Measurements from ENCODE around the gene KATNAL2.
"Not testable (repeated sequence)": the region's sequence is repeated elsewhere in the genome, so short reads cannot be mapped to it uniquely, and the experiment has no call there.

KATNAL2 gene

DNA sequence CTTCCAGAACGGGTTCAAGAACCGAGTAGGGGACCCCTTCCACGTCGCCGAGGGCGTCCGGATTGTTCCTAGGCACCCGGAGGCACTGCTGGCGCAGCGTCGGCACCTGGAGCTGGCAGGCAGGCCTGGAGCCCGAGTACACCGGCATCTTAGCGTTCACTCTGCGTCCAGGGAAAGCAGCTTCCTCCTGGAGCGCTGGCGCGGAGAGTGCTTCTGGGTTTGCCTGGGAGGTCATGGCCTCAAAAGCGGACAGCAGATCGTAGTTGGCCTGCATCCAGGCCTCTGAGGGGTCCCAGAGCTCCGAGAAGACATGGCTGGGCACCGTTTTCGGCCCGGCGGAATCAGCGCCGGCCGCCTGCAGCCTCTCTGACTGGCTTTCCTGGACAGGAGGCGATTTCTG lies 111.3 kb downstream of the KATNAL2 start:
- H3K4me1 ChIP-seq (ENCODE audit: control insufficient read depth, insufficient read depth, low read length); H3K27me3 ChIP-seq (ENCODE audit: control insufficient read depth, insufficient read depth, low read length); H3K4me3 ChIP-seq (ENCODE audit: low read length); H3K9ac ChIP-seq (ENCODE audit: low read length); H3K27ac ChIP-seq (ENCODE audit: low read depth, low read length); H3K36me3 ChIP-seq (ENCODE audit: control insufficient read depth, insufficient read depth, low read length): not testable (repeated sequence)

DNA sequence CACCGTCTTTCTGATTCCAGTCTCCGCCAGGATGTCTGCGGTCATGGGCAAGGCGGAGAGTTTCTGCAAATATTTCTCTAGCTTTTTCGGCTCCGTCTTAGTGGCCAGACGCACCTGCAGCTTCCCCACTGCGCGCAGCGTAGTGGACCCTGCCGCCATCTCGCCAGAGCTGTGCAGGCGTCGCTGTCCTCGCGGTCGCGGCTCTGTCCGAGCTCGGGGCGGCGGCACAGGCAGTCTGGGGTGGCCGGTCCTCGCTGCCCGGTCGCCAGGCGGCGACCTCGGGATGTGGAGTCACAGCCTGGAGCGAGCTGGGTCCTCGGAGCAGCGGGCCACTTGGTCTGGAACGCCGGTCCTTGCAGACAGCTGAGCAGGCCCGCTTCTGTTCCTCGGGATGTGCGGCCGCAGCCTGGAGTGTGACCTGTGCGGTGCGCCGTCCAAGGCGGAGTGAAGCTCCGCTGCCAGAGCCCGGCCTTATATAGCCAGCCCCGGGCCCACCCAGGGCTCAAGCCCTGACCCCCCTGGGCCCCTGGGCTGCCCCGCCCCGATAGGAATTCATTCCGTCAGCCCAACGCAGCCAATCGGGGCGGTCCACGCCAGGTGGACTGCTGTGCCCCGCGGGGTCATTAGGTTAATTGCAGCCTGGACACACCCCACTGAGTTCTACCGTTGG lies 112.4 kb downstream of the KATNAL2 start:
- H3K4me1 ChIP-seq (ENCODE audit: control insufficient read depth, insufficient read depth, low read length); H3K4me3 ChIP-seq (ENCODE audit: low read length); H3K27ac ChIP-seq (ENCODE audit: low read depth, low read length); H3K36me3 ChIP-seq (ENCODE audit: control insufficient read depth, insufficient read depth, low read length); H3K9ac ChIP-seq (ENCODE audit: low read length); H3K27me3 ChIP-seq (ENCODE audit: control insufficient read depth, insufficient read depth, low read length): not testable (repeated sequence)

DNA sequence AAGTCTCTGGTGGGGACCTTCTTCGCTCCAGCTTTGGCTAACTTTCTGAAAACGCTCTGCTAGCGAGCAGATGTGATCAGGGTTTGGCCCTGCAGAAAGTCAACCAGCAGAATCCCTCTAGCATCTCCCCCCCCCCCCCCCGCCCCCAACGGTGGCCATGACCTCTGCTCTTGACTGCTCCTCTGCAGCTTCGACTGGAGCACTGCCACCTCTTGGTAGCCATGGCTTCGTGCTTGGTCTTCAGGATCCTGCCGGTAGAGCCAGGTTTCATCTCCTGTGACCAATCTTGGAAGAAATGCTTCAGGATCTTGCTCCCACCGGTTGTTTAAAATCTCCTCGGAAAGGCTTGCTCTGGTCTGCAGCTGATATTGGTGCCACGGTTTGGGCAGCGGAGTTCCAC lies 113.5 kb downstream of the KATNAL2 start:
- H3K27me3 ChIP-seq (ENCODE audit: control insufficient read depth, insufficient read depth, low read length); H3K27ac ChIP-seq (ENCODE audit: low read depth, low read length); H3K4me3 ChIP-seq (ENCODE audit: low read length); H3K36me3 ChIP-seq (ENCODE audit: control insufficient read depth, insufficient read depth, low read length); H3K4me1 ChIP-seq (ENCODE audit: control insufficient read depth, insufficient read depth, low read length); H3K9ac ChIP-seq (ENCODE audit: low read length): not testable (repeated sequence)

DNA sequence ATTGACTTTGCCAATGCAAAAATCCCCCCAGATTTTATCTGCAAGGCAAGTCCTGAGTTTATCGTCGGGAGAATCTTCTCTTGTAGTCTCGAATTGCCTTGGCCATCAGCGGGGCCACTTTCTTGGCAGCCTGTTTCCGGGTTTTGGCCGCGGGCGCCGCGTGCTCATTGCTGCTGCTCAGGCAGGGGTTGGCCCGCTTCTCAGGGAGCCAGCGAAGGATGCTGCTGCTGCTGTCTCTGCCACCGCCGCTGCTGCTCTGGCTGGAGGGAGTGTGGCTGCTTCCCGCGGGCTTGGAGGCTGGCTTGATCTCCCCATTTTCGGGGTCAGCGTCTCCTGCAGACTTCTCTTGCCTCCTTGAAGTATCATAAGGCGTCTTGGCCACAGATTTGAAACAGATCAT lies 115.5 kb downstream of the KATNAL2 start:
- Histone ChIP-seq H3K27ac (ENCODE audit: low read depth, low read length) (no peak overlapping the region), H3K36me3 (ENCODE audit: control insufficient read depth, insufficient read depth, low read length) (no peaks in the 10 kb centered on the region), H3K4me1 (ENCODE audit: control insufficient read depth, insufficient read depth, low read length) (no peaks in the 10 kb centered on the region), H3K4me3 (ENCODE audit: low read length) (no peak overlapping the region), H3K9ac (ENCODE audit: low read length) (no peak overlapping the region), H3K27me3 (ENCODE audit: control insufficient read depth, insufficient read depth, low read length) (no peaks in the 10 kb centered on the region)

DNA sequence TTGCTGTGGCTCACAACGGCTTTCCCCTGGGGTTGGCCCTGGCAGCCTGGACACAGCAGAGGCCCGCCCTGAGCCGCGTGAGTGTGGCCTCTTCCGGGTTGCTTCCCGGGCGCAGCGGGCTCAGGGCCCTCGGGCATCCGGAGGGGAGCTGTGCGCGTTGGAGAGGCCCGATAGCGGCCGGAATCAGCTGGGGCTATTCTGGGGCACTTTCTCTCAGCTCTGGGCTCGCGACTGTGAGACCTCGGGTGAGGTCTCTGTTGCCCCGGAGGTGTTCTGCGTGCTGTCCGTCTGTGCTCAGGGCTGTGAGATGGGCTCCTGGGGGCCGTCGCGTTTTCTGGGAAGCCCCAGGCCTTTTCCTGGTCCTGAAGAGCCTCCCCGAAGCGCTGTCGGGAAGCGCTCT lies 117.2 kb downstream of the KATNAL2 start:
- not testable (repeated sequence) for H3K4me3 ChIP-seq (ENCODE audit: low read length); H3K9ac ChIP-seq (ENCODE audit: low read length); H3K27ac ChIP-seq (ENCODE audit: low read depth, low read length); H3K27me3 ChIP-seq (ENCODE audit: control insufficient read depth, insufficient read depth, low read length); H3K4me1 ChIP-seq (ENCODE audit: control insufficient read depth, insufficient read depth, low read length); H3K36me3 ChIP-seq (ENCODE audit: control insufficient read depth, insufficient read depth, low read length)

DNA sequence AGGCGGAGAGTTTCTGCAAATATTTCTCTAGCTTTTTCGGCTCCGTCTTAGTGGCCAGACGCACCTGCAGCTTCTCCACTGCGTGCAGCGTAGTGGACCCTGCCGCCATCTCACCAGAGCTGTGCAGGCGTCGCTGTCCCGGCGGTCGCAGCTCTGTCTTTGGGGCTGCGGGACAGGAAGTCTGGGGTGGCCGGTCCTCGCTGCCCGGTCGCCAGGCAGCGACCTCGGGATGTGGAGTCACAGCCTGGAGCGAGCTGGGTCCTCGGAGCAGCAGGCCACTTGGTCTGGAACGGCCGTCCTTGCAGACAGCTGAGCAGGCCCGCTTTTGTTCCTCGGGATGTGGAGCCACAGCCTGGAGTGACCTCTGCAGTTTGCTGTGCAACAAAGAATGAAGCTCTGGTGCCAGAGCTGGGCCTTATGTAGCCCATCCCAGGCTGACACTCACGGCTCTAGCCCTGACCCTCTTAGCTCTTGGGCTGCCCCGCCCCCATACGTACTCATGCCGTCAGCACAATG lies 117.8 kb downstream of the KATNAL2 start, which contains the start of gene ELOA2:
Gene ELOA2 (minus strand): TSS at position 466 of the 516 bp plus-strand sequence. CDS start 357 bp downstream, at position 109.
- Histone ChIP-seq H3K4me3 (ENCODE audit: low read length) (no peak within 1 kb of the TSS), H3K9ac (ENCODE audit: low read length) (no peak within 1 kb of the TSS), H3K4me1 (ENCODE audit: control insufficient read depth, insufficient read depth, low read length) (no peaks in the 10 kb centered on the region), H3K36me3 (ENCODE audit: control insufficient read depth, insufficient read depth, low read length) (no peaks in the 10 kb centered on the region), H3K27me3 (ENCODE audit: control insufficient read depth, insufficient read depth, low read length) (no peaks in the 10 kb centered on the region), H3K27ac (ENCODE audit: low read depth, low read length) (no peak within 1 kb of the TSS)

DNA sequence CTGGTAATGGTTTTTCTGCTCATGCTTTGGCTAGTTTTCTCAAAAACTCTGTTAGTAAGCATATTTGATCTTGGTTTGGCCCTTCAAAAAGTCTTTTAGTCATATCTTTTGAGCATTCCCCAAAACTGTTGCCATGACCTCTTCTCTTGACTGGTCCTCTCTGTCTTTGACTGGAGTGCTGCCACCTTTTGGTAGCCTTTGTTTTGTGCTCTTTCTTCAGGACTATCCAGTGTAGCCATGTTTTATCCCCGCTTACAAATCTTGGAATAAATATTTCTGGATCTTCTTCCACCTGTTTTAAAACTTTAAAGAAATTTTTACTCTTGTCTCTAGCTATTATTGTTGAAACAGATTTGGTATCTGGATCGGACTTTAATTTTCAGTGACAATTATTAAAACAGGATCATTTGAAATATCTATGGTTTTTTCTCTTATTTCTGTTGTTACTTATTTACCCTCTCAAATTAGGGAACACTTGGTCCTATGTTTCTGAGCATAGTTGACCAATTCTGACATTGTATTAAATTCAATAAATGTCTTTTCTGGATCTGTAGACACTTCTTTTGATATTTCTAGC lies 119.0 kb downstream of the KATNAL2 start:
- H3K9ac ChIP-seq (ENCODE audit: low read length), result no peak overlapping the region
- H3K27ac ChIP-seq (ENCODE audit: low read depth, low read length), result no peak overlapping the region
- no peaks in the 10 kb centered on the region for H3K27me3 ChIP-seq (ENCODE audit: control insufficient read depth, insufficient read depth, low read length)
- no peak overlapping the region for H3K4me3 ChIP-seq (ENCODE audit: low read length)
- no peaks in the 10 kb centered on the region for H3K36me3 ChIP-seq (ENCODE audit: control insufficient read depth, insufficient read depth, low read length)
- no peaks in the 10 kb centered on the region for H3K4me1 ChIP-seq (ENCODE audit: control insufficient read depth, insufficient read depth, low read length)

DNA sequence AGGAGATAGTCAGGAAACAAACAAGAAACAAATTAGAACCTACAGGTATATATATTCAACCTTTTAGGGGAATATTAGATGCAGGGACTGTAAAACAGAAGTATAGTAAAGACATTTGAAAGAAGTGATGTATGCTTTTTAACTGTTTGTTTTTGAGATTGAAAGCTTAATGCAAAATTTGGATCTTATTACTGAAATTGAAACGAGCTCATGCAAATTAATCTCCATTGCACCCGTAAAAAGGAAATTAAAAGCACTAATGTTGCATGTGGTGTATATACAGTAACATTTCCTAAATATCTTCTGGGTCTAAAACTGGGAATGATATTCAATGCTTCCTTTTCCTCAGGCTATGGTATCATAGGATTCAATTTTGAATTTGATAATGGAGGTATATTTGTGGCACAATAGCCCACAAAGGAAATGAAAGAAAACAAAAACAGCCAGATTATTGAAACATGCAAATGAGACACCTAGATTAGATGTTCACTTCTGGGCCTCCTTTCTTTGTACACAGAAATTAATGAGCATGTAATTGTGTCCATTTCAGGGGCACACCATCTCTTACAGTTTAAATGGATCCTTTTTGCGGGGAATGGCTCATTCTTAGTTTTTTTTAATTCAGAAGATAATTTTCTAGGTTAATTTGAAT lies 119.7 kb downstream of the KATNAL2 start:
- Histone ChIP-seq H3K27ac (ENCODE audit: low read depth, low read length) (no peak overlapping the region), H3K4me3 (ENCODE audit: low read length) (no peak overlapping the region), H3K4me1 (ENCODE audit: control insufficient read depth, insufficient read depth, low read length) (no peaks in the 10 kb centered on the region), H3K36me3 (ENCODE audit: control insufficient read depth, insufficient read depth, low read length) (no peaks in the 10 kb centered on the region), H3K9ac (ENCODE audit: low read length) (no peak overlapping the region), H3K27me3 (ENCODE audit: control insufficient read depth, insufficient read depth, low read length) (no peaks in the 10 kb centered on the region)

DNA sequence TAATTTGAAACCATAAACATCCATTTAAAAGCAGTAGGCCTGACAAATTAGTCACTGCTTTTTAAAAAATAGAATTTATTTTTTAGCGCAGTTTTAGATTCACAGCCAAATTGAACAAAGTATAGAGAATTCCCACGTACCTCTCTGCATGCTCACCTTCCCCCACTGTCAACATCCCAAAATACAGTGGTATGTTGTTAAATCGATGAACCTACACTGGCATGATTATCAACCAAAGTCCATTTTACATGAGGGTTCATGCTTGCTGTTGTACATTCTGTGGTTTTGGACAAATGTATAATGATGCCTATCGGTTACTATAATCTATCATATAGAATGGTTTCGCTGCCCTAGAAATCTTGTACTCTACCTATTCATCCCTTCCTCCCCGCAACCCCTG lies 123.6 kb downstream of the KATNAL2 start:
- no peak overlapping the region for H3K4me3 ChIP-seq (ENCODE audit: low read length)
- no peaks in the 10 kb centered on the region for H3K36me3 ChIP-seq (ENCODE audit: control insufficient read depth, insufficient read depth, low read length)
- H3K27ac ChIP-seq (ENCODE audit: low read depth, low read length), result no peak overlapping the region
- no peak overlapping the region for H3K9ac ChIP-seq (ENCODE audit: low read length)
- no peaks in the 10 kb centered on the region for H3K4me1 ChIP-seq (ENCODE audit: control insufficient read depth, insufficient read depth, low read length)
- H3K27me3 ChIP-seq (ENCODE audit: control insufficient read depth, insufficient read depth, low read length), result no peaks in the 10 kb centered on the region

DNA sequence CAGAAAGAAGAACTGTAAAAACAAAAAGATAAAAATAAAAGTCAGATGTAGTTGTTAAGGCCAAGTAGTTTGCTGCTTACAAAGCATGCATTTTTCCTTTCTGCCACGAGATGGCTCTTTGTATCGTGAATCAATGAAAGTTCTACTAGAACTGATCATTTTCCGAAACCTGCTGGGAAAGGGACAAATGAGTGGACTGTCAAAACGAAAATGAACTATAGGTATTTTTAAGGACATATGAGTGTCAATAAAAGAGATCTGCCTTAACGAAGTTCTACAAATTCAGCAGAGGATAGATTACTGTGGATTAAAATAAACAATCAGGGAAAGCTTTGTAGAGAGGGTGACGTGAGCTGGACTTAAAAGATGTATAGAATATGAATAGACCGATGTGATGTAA lies 133.1 kb downstream of the KATNAL2 start:
- Histone ChIP-seq H3K4me1 (ENCODE audit: control insufficient read depth, insufficient read depth, low read length) (no peaks in the 10 kb centered on the region), H3K36me3 (ENCODE audit: control insufficient read depth, insufficient read depth, low read length) (no peaks in the 10 kb centered on the region), H3K27ac (ENCODE audit: low read depth, low read length) (no peak overlapping the region), H3K27me3 (ENCODE audit: control insufficient read depth, insufficient read depth, low read length) (no peaks in the 10 kb centered on the region), H3K4me3 (ENCODE audit: low read length) (no peak overlapping the region), H3K9ac (ENCODE audit: low read length) (no peak overlapping the region)

DNA sequence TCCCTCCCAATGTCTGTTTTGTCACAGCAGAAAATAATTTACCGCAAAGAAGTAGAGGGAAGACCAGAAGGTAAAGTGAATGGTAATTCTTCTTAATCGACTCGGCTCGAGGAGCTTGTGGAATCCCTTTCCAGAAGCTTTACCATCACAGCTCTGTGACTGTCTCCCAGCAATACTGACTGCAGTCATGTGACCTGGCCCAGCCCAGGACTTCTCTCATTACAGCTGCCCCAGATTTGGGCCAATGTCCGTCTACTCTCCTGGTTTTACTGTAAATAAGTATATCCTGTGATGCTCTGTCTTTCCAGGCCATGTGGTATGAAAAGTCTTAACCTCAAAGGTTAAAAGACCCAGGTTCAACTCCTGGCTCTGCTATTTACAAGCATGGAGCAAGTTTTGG lies 137.0 kb downstream of the KATNAL2 start:
- Histone ChIP-seq H3K4me1 (ENCODE audit: control insufficient read depth, insufficient read depth, low read length) (no peaks in the 10 kb centered on the region), H3K27ac (ENCODE audit: low read depth, low read length) (no peak overlapping the region), H3K27me3 (ENCODE audit: control insufficient read depth, insufficient read depth, low read length) (no peaks in the 10 kb centered on the region), H3K36me3 (ENCODE audit: control insufficient read depth, insufficient read depth, low read length) (no peaks in the 10 kb centered on the region), H3K9ac (ENCODE audit: low read length) (no peak overlapping the region), H3K4me3 (ENCODE audit: low read length) (no peak overlapping the region)

DNA sequence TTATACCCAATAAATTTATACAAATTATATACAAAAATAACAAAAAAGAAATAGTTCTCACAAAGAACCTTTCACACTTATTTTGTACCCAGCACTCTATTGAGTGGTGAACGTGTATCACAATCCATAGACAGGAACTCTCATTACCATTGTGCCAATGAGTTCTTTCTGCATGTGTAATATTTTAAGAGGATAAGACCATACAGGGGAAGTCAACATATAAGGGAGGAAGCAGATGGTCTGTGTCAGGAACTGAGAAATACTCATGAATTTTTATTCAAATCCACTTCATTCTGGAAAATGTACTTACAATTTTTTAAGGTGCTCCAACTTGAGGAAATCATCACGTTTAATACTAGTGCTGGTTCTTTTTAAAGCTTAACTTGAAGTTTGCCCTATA lies 145.1 kb downstream of the KATNAL2 start:
- Histone ChIP-seq H3K4me1 (ENCODE audit: control insufficient read depth, insufficient read depth, low read length) (no peaks in the 10 kb centered on the region), H3K27ac (ENCODE audit: low read depth, low read length) (no peak overlapping the region), H3K36me3 (ENCODE audit: control insufficient read depth, insufficient read depth, low read length) (no peaks in the 10 kb centered on the region), H3K27me3 (ENCODE audit: control insufficient read depth, insufficient read depth, low read length) (no peaks in the 10 kb centered on the region), H3K4me3 (ENCODE audit: low read length) (no peak overlapping the region), H3K9ac (ENCODE audit: low read length) (no peak overlapping the region)

DNA sequence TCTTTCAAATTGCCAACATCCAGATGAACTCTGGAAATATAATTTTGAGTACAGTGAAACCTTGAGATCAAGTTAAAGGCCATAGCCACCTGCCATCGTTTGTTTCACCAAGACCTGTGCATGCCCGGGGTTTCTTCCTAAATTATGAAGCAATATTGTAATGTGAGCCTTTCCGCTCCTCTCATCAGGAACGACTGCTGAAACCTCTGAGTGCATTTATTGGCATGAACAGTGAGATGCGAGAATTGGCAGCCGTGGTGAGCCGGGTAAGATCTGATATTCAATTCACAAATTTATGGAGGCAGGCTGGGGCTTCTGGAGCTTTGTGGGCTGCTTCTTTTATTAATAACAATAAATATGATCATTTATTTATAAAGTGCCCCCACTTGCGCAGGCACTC lies 145.7 kb downstream of the KATNAL2 start:
- Histone ChIP-seq H3K4me1 (ENCODE audit: control insufficient read depth, insufficient read depth, low read length) (no peaks in the 10 kb centered on the region), H3K9ac (ENCODE audit: low read length) (no peak overlapping the region), H3K27me3 (ENCODE audit: control insufficient read depth, insufficient read depth, low read length) (no peaks in the 10 kb centered on the region), H3K36me3 (ENCODE audit: control insufficient read depth, insufficient read depth, low read length) (no peaks in the 10 kb centered on the region), H3K4me3 (ENCODE audit: low read length) (no peak overlapping the region), H3K27ac (ENCODE audit: low read depth, low read length) (no peak overlapping the region)

All from rectal smooth muscle tissue (tissue), 1 donor.